Embryonic facial prominence (tissue), 1 donor: Measurements from ENCODE around the gene KLHL11.
"Not testable (repeated sequence)": the region's sequence is repeated elsewhere in the genome, so short reads cannot be mapped to it uniquely, and the experiment has no call there.

Experiments used
- DNase-seq: peaks from one replicate; pipeline ENCODE4 v3.0.0-alpha.2; 2016; ENCODE audit errors: extremely low spot score

Gene KLHL11

DNA sequence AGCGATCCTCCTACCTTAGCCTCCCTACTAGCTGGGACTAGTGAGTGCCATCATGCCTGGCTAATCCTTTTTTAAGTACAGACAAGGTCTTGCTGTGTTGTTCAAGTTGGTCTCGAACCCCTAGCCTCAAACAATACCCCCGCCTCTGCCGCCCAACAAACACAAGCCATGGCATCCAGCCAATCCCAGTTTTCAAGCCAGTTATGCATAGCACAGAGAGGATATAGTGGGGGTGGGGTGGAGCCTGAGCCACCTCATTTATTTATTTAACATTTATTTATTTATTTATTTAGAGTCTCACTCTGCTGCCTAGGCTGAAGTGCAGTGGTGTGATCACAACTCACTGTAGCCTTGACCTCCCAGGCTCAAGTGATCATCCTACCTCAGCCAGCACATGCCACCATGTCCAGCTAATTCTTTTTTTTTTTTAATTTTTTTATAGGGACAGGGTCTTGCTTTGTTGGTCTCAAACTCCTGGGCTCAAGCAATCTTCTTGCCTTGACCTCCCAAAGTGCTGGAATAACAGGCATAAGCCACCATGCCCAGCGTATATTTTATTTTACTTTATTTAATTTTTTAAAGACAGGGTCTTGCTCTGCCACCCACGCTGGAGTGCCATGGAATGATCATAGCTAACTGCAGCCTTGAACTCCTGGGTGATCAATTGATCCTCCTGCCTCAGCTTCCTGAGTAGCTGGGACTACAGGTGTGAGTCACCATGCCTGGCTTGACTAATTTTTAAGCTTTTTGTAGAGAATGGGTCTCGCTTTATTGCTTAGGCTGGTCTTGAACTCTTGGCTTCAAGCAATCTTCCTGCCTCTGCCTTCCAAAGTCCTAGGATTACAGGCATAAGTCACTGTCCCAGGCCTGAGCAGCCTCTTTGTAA, 26.2 kb upstream of the KLHL11 start:
- DNase-seq: no peak

- no peak for DNase-seq
These were observed 23.2 kb upstream of the KLHL11 start for GRCh38 chr17:41888332-41888965.

DNA sequence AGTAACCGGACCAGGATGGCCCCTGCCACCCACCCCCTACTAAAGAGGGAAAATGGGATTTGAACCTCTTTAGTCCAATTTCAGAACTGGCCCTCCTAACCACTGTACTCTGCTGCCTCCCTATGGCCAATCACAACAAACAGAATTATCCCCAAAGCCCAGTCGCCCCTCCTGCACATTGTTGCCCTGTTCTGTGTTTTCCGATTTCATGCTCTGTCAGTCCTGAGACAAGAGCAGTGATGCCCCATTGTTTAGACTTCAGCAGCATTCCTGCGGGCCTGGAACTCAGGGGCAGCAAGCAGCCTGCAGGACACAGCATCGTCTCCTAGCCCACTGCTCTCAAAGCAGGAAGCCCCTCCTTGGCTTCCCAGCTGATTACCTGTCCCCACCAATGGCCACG, 20.5 kb upstream of the KLHL11 start:
- no peak for DNase-seq

DNA sequence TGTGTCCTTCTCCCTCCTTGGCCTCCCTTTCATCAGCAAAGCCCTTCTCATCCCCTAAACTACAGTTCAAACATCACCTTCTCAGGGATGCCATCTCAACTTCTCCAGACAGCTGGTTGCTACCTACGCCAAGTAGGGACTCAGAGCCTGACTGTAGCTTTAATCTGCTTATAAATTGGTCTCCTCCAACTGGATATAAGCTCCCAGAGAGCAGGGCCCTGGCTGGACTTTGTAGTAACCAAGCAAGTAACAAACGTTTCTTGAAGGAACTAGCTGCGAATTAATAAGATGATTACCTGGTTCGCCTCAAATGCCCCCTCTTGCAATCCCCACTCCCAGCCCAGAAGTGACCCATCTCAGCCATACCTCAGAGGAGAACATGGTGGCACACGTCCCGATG, 17.5 kb upstream of the KLHL11 start:
- no peak for DNase-seq

GRCh38 chr17:41880130-41880529, 14.9 kb upstream of the KLHL11 start:
- DNase-seq: no peak

DNA sequence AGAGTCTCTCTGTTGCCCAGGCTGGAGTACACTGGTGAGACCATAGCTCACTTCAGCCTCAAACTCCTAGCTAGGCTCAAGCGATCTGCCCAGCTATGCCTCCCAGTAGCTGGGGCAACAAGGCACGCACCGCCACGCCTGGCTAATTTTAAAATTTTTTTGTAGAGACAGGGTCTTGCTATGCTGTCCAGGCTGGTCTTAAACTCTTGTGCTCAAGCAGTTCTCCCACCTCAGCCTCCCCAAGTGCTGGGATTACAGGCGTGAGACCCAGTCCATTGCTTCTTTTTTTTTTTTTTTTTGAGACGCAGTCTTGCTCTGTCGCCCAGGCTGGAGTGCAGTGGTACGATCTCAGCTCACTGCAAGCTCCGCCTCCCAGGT, 9.1 kb upstream of the KLHL11 start:
- DNase-seq: not testable (repeated sequence)

DNA sequence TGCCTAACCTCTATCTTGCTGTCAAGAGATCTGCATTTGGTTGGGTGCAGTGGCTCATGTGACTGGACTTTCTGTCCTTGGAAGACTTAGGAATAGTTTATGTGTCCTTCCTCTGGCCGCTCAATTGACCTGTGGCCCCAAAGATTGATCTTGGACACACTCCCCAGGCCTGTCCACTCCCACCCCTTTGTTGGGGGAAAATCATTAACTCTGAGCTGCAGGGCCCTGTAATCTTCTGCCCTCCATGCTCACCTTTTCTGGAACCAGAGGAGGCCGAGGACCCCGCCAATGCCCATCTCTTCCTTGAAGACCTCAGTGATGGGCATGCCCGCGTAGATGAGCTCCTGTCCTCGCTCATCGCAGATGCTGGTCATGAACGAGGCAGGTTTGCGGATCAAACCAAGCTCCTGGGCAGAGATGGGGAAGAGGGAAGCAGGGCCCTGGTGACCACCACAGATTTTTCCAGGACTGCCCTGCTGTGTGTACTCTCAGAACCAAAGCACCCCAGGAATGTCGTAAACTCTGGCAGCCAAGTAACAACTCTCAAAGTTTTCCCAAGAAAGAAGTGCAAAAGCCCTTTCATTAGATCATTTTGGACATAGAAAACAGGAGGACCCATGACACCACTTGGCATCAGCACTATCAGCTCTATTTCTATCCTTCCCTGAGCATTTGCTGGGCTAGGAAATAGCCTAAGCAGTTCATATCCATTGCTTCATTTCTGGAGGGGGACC, 8.5 kb upstream of the KLHL11 start:
- no peak for DNase-seq

- no peak for DNase-seq
These were observed 6.6 kb upstream of the KLHL11 start for GRCh38 chr17:41871789-41872188.

GRCh38 chr17:41870627-41871026, 5.4 kb upstream of the KLHL11 start:
- DNase-seq: no peak

GRCh38 chr17:41870097-41870496, 4.9 kb upstream of the KLHL11 start:
- DNase-seq: no peak

DNA sequence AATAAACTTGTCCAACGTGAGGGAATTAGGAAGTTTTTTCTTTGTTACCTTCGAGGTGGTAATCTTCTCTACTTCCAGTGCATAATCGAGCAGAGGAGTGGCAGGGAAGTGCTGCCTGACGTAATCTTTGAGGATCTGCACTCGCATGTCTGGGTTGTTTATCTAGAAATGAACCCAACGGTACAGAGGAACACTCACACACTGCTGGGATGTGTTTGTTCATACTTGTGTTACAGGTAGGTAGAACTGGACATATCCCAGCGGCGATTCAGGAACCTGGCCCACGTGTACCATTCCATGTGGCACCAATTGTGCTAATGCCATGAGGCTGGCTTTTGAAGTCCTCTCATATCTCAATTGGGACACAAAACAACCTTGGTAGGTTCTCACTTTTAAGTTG, 4.2 kb upstream of the KLHL11 start:
- DNase-seq: no peak

GRCh38 chr17:41868568-41868967, 3.3 kb upstream of the KLHL11 start:
- no peak for DNase-seq

- no peak for DNase-seq
These were observed 322 bp upstream of the KLHL11 start for GRCh38 chr17:41865596-41865893.

- DNase-seq: peak; percentile 26
These were observed 756 bp downstream of the KLHL11 start for GRCh38 chr17:41864498-41864835.

GRCh38 chr17:41863074-41863848, 2.0 kb downstream of the KLHL11 start:
- no peak for DNase-seq

DNA sequence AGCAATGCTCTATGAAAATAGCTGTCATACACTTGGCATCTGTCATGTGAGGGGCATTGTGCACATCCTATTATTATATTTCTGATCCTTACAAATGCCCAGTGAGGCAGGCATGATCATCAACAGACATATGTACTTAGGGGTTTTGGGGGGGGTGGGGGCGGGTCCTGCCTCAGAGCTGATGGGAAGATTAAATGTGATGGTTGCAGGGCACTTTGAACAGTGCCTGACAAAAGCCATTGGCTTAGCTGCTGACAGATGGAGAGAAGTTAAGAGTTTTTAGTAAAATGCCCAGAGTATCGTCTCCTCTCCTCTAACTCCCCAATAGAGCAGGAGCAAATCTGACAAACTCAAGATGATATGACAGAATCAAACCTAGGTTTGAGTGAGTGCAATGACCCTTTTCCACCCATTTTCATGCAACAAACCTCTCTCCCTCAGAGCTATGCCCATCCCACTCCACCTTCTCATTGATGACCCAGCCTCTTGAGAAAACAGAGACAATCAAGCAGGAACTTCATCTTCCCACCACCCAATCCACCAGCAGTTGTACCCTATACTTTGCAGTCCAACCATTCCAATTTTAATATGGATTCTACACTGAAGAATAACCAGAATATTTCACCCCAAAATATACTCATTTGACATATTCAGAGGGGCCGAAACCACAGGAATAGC, 4.8 kb downstream of the KLHL11 start:
- no peak for DNase-seq

DNA sequence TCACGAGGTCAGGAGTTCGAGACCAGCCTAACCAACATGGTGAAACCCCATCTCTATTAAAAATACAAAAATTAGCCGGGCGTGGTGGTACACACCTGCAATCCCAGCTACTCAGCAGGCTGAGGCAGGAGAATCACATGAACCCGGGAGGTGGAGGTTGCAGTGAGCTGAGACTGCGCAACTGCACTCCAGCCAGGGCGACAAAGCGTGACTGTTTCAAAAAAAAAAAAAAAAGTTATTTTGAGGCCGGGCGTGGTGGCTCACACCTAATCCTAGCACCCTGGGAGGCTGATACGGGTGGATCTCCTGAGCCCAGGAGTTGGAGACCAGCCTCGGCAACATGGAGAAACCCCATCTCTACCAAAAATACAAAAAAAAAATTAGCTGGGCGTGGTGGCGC, 13.8 kb downstream of the KLHL11 start:
- not testable (repeated sequence) for DNase-seq

DNA sequence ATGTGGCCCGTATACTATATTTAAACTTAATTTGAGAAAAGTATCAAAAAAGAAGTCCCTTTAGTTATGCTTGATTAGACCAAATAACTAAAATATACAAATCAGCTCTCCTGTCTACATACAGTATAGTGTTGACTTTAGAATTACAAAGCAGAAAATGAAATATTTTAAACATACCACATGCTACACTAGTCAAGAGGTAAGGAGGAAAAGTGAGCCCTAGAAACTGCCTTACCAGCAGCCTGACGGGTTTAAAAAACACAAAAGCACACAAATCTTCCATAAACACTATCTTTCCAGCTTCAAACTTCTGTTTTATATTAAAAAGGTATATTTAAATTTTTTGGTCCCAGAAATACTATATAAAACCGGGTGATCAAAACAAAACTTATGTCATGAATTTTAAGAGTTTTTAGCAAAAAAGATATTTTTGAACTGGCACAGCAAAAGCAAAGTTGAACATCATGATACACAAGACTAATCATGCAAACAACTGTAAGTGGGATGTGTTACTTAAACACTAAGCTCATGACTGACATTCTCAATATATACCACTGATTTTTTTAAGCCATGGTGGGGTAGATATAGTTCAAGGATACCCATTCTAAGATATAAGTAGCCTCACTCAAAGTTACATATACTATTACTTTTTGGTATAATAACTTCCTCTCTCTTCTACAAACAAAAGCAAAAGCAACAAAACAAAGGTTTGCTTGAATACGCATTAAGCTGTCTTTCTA, 15.8 kb downstream of the KLHL11 start:
- no peak for DNase-seq

GRCh38 chr17:41848788-41849187, 16.4 kb downstream of the KLHL11 start:
- no peak for DNase-seq

DNA sequence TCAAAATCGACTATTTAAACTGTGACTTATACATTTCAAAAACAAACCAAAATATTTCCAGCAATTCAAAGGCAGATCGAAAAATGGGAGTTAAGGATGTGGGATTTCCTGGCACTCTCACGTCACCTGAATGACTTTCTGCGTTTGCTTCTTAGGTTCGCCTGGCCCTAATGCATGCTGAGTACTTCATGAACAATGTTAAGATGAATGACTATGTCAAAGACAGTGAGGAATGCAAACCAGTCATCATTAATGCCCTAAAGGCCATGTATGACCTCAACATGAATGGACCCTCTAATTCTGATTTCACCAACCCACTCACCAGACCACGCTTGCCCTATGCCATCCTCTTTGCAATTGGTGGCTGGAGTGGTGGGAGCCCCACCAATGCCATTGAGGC, 20.3 kb downstream of the KLHL11 start:
- no peak for DNase-seq

DNA sequence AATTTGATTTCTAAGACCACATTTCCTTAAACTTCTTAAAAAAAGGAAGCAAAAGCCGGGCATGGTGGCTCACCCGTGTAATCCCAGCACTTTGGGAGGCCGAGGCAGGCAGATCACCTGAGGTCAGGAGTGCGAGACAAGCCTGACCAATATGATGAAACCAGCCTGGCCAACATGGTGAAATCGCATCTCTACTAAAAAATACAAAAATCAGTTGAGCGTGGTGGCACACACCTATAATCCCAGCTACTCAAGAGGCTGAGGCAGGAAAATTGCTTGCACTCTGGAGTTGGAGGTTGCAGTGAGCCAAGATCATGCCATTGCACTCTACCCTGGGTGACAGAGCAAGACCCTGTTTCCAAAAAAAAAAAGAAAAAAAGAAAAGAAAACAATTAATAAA, 24.4 kb downstream of the KLHL11 start:
- not testable (repeated sequence) for DNase-seq
